ENCODE measurements around the gene PRLR. TPM values are rescaled to one million over a fixed set of nuclear protein-coding genes. Genes with fewer than 3 reads are reported as not detected.

Gene PRLR
- total and polyA plus RNA-seq, 2 of the 13 experiments (the other 11 are each of a cell fraction or from before 2014, with no cell fraction given): 12.2 to 13.3 TPM

- ATAC-seq: no peak
Observed at GRCh38 chr5:35209862-35210261, 20.4 kb downstream of the PRLR start.

More at GRCh38 chr5:35209862-35210261, 20.4 kb downstream of the PRLR start:
- no peak overlapping the region for H3K27ac ChIP-seq (ENCODE audit: extremely low read length, insufficient read depth, low read length)
- no peaks in the 10 kb centered on the region for H4K20me1 ChIP-seq (ENCODE audit: insufficient read depth, low read length)
- no peak for FAIRE-seq
- H3K27me3 ChIP-seq (ENCODE audit: control insufficient read depth in 1 of 2, insufficient read depth in 2 of 2, low read length in 2 of 2): no peaks in the 10 kb centered on the region
- H3K36me3 ChIP-seq (replicated peaks in 1 of 2; ENCODE audit: control insufficient read depth in 1 of 2, insufficient read depth in 2 of 2, low read length in 2 of 2): no peaks in the 10 kb centered on the region
- TF ChIP-seq ZNF18 (CRISPR knock-in tag; IDR thresholded peaks at IDR 0.05; ENCODE audit: insufficient replicate concordance) (no peak), KLF12 (CRISPR knock-in tag; IDR thresholded peaks at IDR 0.05; ENCODE audit: borderline replicate concordance) (no peak), SATB2 (CRISPR knock-in tag; IDR thresholded peaks at IDR 0.05) (no peak), FOXK2 (IDR thresholded peaks at IDR 0.05) (no peak), ZNF546 (CRISPR knock-in tag; conservative IDR thresholded peaks at IDR 0.05) (no peak), ZNF205 (CRISPR knock-in tag; IDR thresholded peaks at IDR 0.05) (no peak), ZFP62 (CRISPR knock-in tag; IDR thresholded peaks at IDR 0.05) (no peak), POLR2AphosphoS2 (IDR thresholded peaks at IDR 0.05; ENCODE audit: low read depth, low read length) (no peak), SIN3B (IDR thresholded peaks at IDR 0.05; ENCODE audit: low read length) (no peak), ZNF17 (CRISPR knock-in tag; IDR thresholded peaks at IDR 0.05) (no peak), ZKSCAN5 (CRISPR knock-in tag; IDR thresholded peaks at IDR 0.05) (no peak), PLSCR1 (CRISPR knock-in tag; IDR thresholded peaks at IDR 0.05; ENCODE audit: borderline replicate concordance) (no peak)
- H3K79me2 ChIP-seq (ENCODE audit: insufficient read depth, low read length): no peaks in the 10 kb centered on the region
- no peak overlapping the region for H3K4me2 ChIP-seq (ENCODE audit: low read depth, low read length)
- no peak overlapping the region for H3K4me3 ChIP-seq (replicated peaks in 1 of 3; ENCODE audit: insufficient read depth in 1 of 3, low read depth in 2 of 3, low read length in 3 of 3)
- no peak for DNase-seq (ENCODE audit: low spot score)
- POLR2A ChIA-PET: no interaction called here
- H3K9me3 ChIP-seq (ENCODE audit: low read length): no peaks in the 10 kb centered on the region
- WGBS (ENCODE audit: low lambda C conversion rate): 100% methylated on average over 3 of the region's 3 CpGs
- no peaks in the 10 kb centered on the region for H3K4me1 ChIP-seq (ENCODE audit: insufficient read depth, low read length)
- intact Hi-C loops (cut with micrococcal nuclease; ENCODE audit: unreplicated experiment) (no loop called here), in situ Hi-C loops (cut with HindIII; ENCODE audit: extremely low pct_ligation_motif_present, low pct_unique_long_range_greater_than_20kb) (no loop called here)
- H3K9ac ChIP-seq (ENCODE audit: insufficient read depth, low read depth, low read length): no peak overlapping the region
- H2AFZ ChIP-seq (ENCODE audit: low read length): no peak overlapping the region
- no TSS peak for BruUV-seq (replicated peaks)
- CTCF ChIA-PET (ENCODE audit: low intra/inter-chr PET ratio, low total read pairs): no interaction called here
